H9 (cell line): ENCODE results near the gene NKAIN2. TPM values are rescaled to one million over a fixed set of nuclear protein-coding genes. Genes with fewer than 3 reads are reported as not detected.

Experiments used
- DNase-seq: peaks from one replicate; pipeline ENCODE4 v3.0.0-alpha.2; 2017
- H2AFZ ChIP-seq: one replicate; pipeline ENCODE4 v1.6.1; 2013; ENCODE audit warnings: mild to moderate bottlenecking, low read length, control low read depth, moderate library complexity
- H2AK5ac ChIP-seq: 2 replicates; pipeline ENCODE4 v1.6.1; 2013; ENCODE audit warnings: low read length, control low read depth, mixed read lengths; ENCODE audit not compliant: insufficient read length
- H2BK120ac ChIP-seq: one replicate; pipeline ENCODE4 v1.6.1; 2013; ENCODE audit warnings: low read depth, mild to moderate bottlenecking, low read length, control low read depth, inconsistent platforms; ENCODE audit not compliant: poor library complexity, severe bottlenecking
- H2BK12ac ChIP-seq: 2 replicates; pipeline ENCODE4 v1.6.1; 2013; ENCODE audit warnings: low read length, control low read depth, mixed read lengths, low read depth; ENCODE audit not compliant: insufficient read length
- H2BK15ac ChIP-seq: 2 replicates; pipeline ENCODE4 v1.6.1; 2013; ENCODE audit warnings: low read depth, low read length, control low read depth
- H2BK20ac ChIP-seq: one replicate; pipeline ENCODE4 v1.6.1; 2013; ENCODE audit warnings: low read depth, mild to moderate bottlenecking, low read length, control low read depth, inconsistent platforms; ENCODE audit not compliant: poor library complexity, severe bottlenecking
- H2BK5ac ChIP-seq: 2 replicates; pipeline ENCODE4 v1.6.1; 2013; ENCODE audit warnings: low read length, control low read depth, mixed read lengths; ENCODE audit not compliant: insufficient read length
- H3K14ac ChIP-seq: 2 replicates; pipeline ENCODE4 v1.6.1; 2013; ENCODE audit warnings: low read length, control low read depth; ENCODE audit not compliant: insufficient read depth
- H3K18ac ChIP-seq: 2 replicates; pipeline ENCODE4 v1.6.1; 2013; ENCODE audit warnings: low read depth, mild to moderate bottlenecking, mixed read lengths, low read length, control low read depth; ENCODE audit not compliant: insufficient read length
- H3K23ac ChIP-seq: 2 replicates; pipeline ENCODE4 v1.6.1; 2013; ENCODE audit warnings: low read length, control low read depth, mixed read lengths, low read depth; ENCODE audit not compliant: insufficient read length
- H3K23me2 ChIP-seq: 2 replicates; pipeline ENCODE4 v1.6.1; 2013; ENCODE audit warnings: low read depth, mild to moderate bottlenecking, mixed read lengths, low read length, control low read depth; ENCODE audit not compliant: insufficient read length, poor library complexity, severe bottlenecking
- H3K27ac ChIP-seq: 2 replicates; pipeline ENCODE4 v1.5.1; 2013; ENCODE audit warnings: low read length, control low read depth, mixed read lengths, low read depth; ENCODE audit not compliant: insufficient read length
- H3K27me3 ChIP-seq: 2 replicates; pipeline ENCODE4 v1.6.1; 2013; ENCODE audit warnings: low read length, control low read depth, inconsistent platforms; ENCODE audit not compliant: insufficient read depth
- H3K4ac ChIP-seq: 2 replicates; pipeline ENCODE4 v1.6.1; 2013; ENCODE audit warnings: low read depth, mild to moderate bottlenecking, control low read depth, inconsistent platforms, low read length, moderate library complexity
- H3K4me1 ChIP-seq: 2 replicates; pipeline ENCODE4 v1.6.1; 2013; ENCODE audit warnings: low read length, control low read depth, inconsistent platforms; ENCODE audit not compliant: insufficient read depth
- H3K4me2 ChIP-seq: 2 replicates; pipeline ENCODE4 v1.6.1; 2013; ENCODE audit warnings: low read length, control low read depth, mixed read lengths; ENCODE audit not compliant: insufficient read length, insufficient read depth
- H3K56ac ChIP-seq: 2 replicates; pipeline ENCODE4 v1.6.1; 2013; ENCODE audit warnings: low read depth, mild to moderate bottlenecking, mixed read lengths, low read length, control low read depth; ENCODE audit not compliant: insufficient read length
- H3K79me1 ChIP-seq: 2 replicates; pipeline ENCODE4 v1.6.1; 2013; ENCODE audit warnings: low read depth, mild to moderate bottlenecking, moderate library complexity, low read length, control low read depth, inconsistent platforms; ENCODE audit not compliant: insufficient read depth, poor library complexity, severe bottlenecking
- H3K79me2 ChIP-seq: 2 replicates; pipeline ENCODE4 v1.6.1; 2013; ENCODE audit warnings: low read length, control low read depth, inconsistent platforms; ENCODE audit not compliant: insufficient read depth
- H3K9ac ChIP-seq: 2 replicates; pipeline ENCODE4 v1.6.1; 2013; ENCODE audit warnings: low read length, control low read depth, mixed read lengths; ENCODE audit not compliant: insufficient read length; ENCODE audit errors: extremely low read depth
- H3K9me3 ChIP-seq: one replicate; pipeline ENCODE4 v1.6.1; 2013; ENCODE audit warnings: low read depth, low read length, inconsistent platforms; ENCODE audit not compliant: control insufficient read depth
- H3T11ph ChIP-seq: one replicate; pipeline ENCODE4 v1.6.1; 2013; ENCODE audit warnings: mild to moderate bottlenecking, low read length, control low read depth, inconsistent platforms
- H4K20me1 ChIP-seq: one replicate; pipeline ENCODE4 v1.6.1; 2013; ENCODE audit not compliant: control insufficient read depth, insufficient read length, insufficient read depth
- H4K5ac ChIP-seq: 2 replicates; pipeline ENCODE4 v1.6.1; 2013; ENCODE audit warnings: low read depth, mild to moderate bottlenecking, mixed read lengths, low read length, control low read depth; ENCODE audit not compliant: insufficient read length
- H4K8ac ChIP-seq: replicated peaks from 2 replicates; pipeline ENCODE4 v1.6.1; 2013; ENCODE audit warnings: low read length, control low read depth, mixed read lengths, low read depth; ENCODE audit not compliant: insufficient read length
- H4K91ac ChIP-seq: 2 replicates; pipeline ENCODE4 v1.6.1; 2013; ENCODE audit warnings: low read depth, mild to moderate bottlenecking, moderate library complexity, mixed read lengths, low read length, control low read depth; ENCODE audit not compliant: insufficient read length
- H3K27ac Mint-ChIP-seq, 3 experiments: 2 replicates in 2 of 3; 3 replicates in 1 of 3; pipeline ENCODE4 v1.8.0; 2020 to 2021; ENCODE audit warnings: mixed read lengths in 3 of 3, mild to moderate bottlenecking in 1 of 3, moderate library complexity in 1 of 3
- H3K27me3 Mint-ChIP-seq: 2 replicates; pipeline ENCODE4 v1.8.0; 2021; ENCODE audit warnings: low read depth, mild to moderate bottlenecking, moderate library complexity, mixed read lengths
- H3K36me3 Mint-ChIP-seq, 3 experiments: 2 replicates in 2 of 3; 3 replicates in 1 of 3; pipeline ENCODE4 v1.8.0; 2020 to 2021; ENCODE audit warnings: low read depth in 3 of 3, mixed read lengths in 3 of 3; ENCODE audit not compliant: insufficient read depth in 1 of 3
- H3K4me1 Mint-ChIP-seq, 2 experiments: 2 replicates each; pipeline ENCODE4 v1.8.0; 2020; ENCODE audit warnings: mixed read lengths in 2 of 2
- H3K4me3 Mint-ChIP-seq, 2 experiments: 2 replicates in 1 of 2; 3 replicates in 1 of 2; pipeline ENCODE4 v1.8.0; 2020 to 2021; ENCODE audit warnings: mild to moderate bottlenecking in 2 of 2, mixed read lengths in 2 of 2, moderate library complexity in 1 of 2
- H3K9me3 Mint-ChIP-seq, 2 experiments: 2 replicates in 1 of 2; 3 replicates in 1 of 2; pipeline ENCODE4 v1.8.0; 2020; ENCODE audit warnings: mild to moderate bottlenecking in 2 of 2, mixed read lengths in 2 of 2, moderate library complexity in 1 of 2
- WGBS: extraction: QIAGEN DNeasy Blood & Tissue Kit; methylation state at CpG from one replicate; pipeline ENCODE4 v1.1.7; 2013; ENCODE audit warnings: missing lambda C conversion rate, low lambda C conversion rate, mixed read lengths; ENCODE audit not compliant: insufficient read length; ENCODE audit errors: extremely low coverage; 5-methylcytosine and 5-hydroxymethylcytosine counted together
- total RNA-seq: library from RNA; stranded (reverse); gene quantifications from 2 replicates; pipeline ENCODE4 v1.2.1, GENCODE V29; 2021
- TF ChIP-seq, protein P1 (sequence below): fragments of 200-600 bp; sonication (generic); conservative IDR thresholded peaks from 3 replicates; pipeline ENCODE4 v1.8.0; 2021; ENCODE audit warnings: antibody characterized with exemption, mild to moderate bottlenecking

The NKAIN2 gene
- total RNA-seq, 1 experiment from 2014 or later, result 0.17 TPM

DNA sequence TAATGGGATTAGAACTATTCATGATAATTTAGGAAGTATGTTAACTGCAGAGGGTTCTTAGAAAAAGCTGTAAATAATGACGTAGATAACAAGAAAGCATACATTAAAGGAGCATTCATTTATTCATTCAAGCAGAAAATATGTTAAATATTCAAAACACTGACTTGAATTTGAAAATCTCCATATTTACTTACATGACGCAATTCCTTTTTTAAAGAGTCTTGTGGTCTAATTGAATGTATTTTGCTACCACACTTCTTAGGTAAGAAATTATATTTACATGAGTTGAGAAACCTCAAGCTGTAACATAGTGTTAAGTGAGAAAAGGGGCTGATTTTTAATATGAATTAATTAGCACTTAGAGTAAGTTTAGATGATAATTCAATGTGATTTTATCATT is 38.9 kb upstream of the NKAIN2 start:
- Histone ChIP-seq H3K79me2 (no peaks in the 10 kb centered on the region), H4K20me1 (no peaks in the 10 kb centered on the region), H4K5ac (no peak overlapping the region), H3K4me1 (peaks cover 4% of the 10 kb centered on the region), H2BK120ac (no peak overlapping the region), H3K79me1 (no peaks in the 10 kb centered on the region), H3K9me3 (no peaks in the 10 kb centered on the region), H3K27me3 (no peaks in the 10 kb centered on the region), H3K27ac (no peak overlapping the region), H2BK20ac (no peak overlapping the region), H3T11ph (no peak overlapping the region), H3K23ac (no peak overlapping the region), H3K18ac (no peak overlapping the region), H3K4me2 (no peak overlapping the region), H3K14ac (no peak overlapping the region), H2AK5ac (no peak overlapping the region), H4K8ac (no peak overlapping the region), H3K56ac (no peak overlapping the region), H3K23me2 (no peaks in the 10 kb centered on the region), H2BK12ac (no peak overlapping the region), H4K91ac (no peak overlapping the region), H2AFZ (no peak overlapping the region), H2BK15ac (no peak overlapping the region), H2BK5ac (no peak overlapping the region), H3K4ac (no peak overlapping the region), H3K9ac (no peak overlapping the region)
- H3K27ac Mint-ChIP-seq, result no peak overlapping the region
- DNase-seq, result no peak
- peaks cover 25 to 27% of the 10 kb centered on the region in 2 experiments for H3K4me1 Mint-ChIP-seq
- peaks cover 0 to 5% (median 0%) of the 10 kb centered on the region in 3 experiments; a peak in 2 of 7 replicates for H3K36me3 Mint-ChIP-seq
- H3K9me3 Mint-ChIP-seq, result peaks cover 3 to 4% of the 10 kb centered on the region in 2 experiments; a peak in 2 of 5 replicates
- no peaks in the 10 kb centered on the region for H3K27me3 Mint-ChIP-seq
- no CpG with 5 or more reads among the region's 2 CpGs for WGBS
- no peak overlapping the region for H3K4me3 Mint-ChIP-seq
- TF ChIP-seq, protein P1, sequence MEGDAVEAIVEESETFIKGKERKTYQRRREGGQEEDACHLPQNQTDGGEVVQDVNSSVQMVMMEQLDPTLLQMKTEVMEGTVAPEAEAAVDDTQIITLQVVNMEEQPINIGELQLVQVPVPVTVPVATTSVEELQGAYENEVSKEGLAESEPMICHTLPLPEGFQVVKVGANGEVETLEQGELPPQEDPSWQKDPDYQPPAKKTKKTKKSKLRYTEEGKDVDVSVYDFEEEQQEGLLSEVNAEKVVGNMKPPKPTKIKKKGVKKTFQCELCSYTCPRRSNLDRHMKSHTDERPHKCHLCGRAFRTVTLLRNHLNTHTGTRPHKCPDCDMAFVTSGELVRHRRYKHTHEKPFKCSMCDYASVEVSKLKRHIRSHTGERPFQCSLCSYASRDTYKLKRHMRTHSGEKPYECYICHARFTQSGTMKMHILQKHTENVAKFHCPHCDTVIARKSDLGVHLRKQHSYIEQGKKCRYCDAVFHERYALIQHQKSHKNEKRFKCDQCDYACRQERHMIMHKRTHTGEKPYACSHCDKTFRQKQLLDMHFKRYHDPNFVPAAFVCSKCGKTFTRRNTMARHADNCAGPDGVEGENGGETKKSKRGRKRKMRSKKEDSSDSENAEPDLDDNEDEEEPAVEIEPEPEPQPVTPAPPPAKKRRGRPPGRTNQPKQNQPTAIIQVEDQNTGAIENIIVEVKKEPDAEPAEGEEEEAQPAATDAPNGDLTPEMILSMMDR, result no peak
